ENCODE data around the gene PSMG3. TPM values are rescaled to one million over a fixed set of nuclear protein-coding genes. Genes with fewer than 3 reads are reported as not detected.

The PSMG3 gene
- total RNA-seq, 1 experiment from 2014 or later = 63.0 TPM

- Histone ChIP-seq H2AFZ (ENCODE audit: low read length) (no peak overlapping the region), H3K23ac (ENCODE audit: insufficient read length, low read depth, low read length) (no peak overlapping the region), H2AK5ac (ENCODE audit: insufficient read length, low read length) (no peak overlapping the region), H3T11ph (ENCODE audit: low read length) (no peak overlapping the region), H2BK5ac (ENCODE audit: insufficient read length, low read length) (no peak overlapping the region), H4K8ac (replicated peaks; ENCODE audit: insufficient read length, low read depth, low read length) (no peak overlapping the region), H3K9me3 (ENCODE audit: control insufficient read depth, low read depth, low read length) (no peaks in the 10 kb centered on the region), H2BK12ac (ENCODE audit: insufficient read length, low read depth, low read length) (no peak overlapping the region), H4K91ac (ENCODE audit: insufficient read length, low read depth, low read length) (no peak overlapping the region), H3K4me1 (ENCODE audit: insufficient read depth, low read length) (no peaks in the 10 kb centered on the region), H3K18ac (ENCODE audit: insufficient read length, low read depth, low read length) (no peak overlapping the region), H4K5ac (ENCODE audit: insufficient read length, low read depth, low read length) (no peak overlapping the region), H3K4me2 (ENCODE audit: insufficient read depth, insufficient read length, low read length) (no peak overlapping the region), H3K27me3 (ENCODE audit: insufficient read depth, low read length) (no peaks in the 10 kb centered on the region), H2BK15ac (ENCODE audit: low read depth, low read length) (no peak overlapping the region), H2BK120ac (ENCODE audit: low read depth, low read length, poor library complexity, severe bottlenecking) (no peak overlapping the region), H4K20me1 (ENCODE audit: control insufficient read depth, insufficient read depth, insufficient read length) (no peaks in the 10 kb centered on the region), H3K27ac (ENCODE audit: insufficient read length, low read depth, low read length) (no peak overlapping the region), H3K4ac (ENCODE audit: low read depth, low read length) (no peak overlapping the region), H3K14ac (ENCODE audit: insufficient read depth, low read length) (no peak overlapping the region), H3K79me1 (ENCODE audit: insufficient read depth, low read depth, low read length, poor library complexity, severe bottlenecking) (no peaks in the 10 kb centered on the region), H2BK20ac (ENCODE audit: low read depth, low read length, poor library complexity, severe bottlenecking) (no peak overlapping the region), H3K9ac (ENCODE audit: extremely low read depth, insufficient read length, low read length) (no peak overlapping the region), H3K23me2 (ENCODE audit: insufficient read length, low read depth, low read length, poor library complexity, severe bottlenecking) (no peaks in the 10 kb centered on the region), H3K56ac (ENCODE audit: insufficient read length, low read depth, low read length) (no peak overlapping the region), H3K79me2 (ENCODE audit: insufficient read depth, low read length) (no peaks in the 10 kb centered on the region)
- Mint-ChIP-seq H3K9me3 (no peaks in the 10 kb centered on the region), H3K27ac (no peak overlapping the region), H3K4me1 (no peaks in the 10 kb centered on the region), H3K27me3 (ENCODE audit: low read depth) (no peaks in the 10 kb centered on the region), H3K4me3 (no peak overlapping the region), H3K36me3 (ENCODE audit: insufficient read depth in 1 of 3, low read depth in 3 of 3) (peaks cover 3 to 15% (median 6%) of the 10 kb centered on the region in 3 experiments; a peak in 4 of 7 replicates)
- no peak for TF ChIP-seq CTCF (conservative IDR thresholded peaks at IDR 0.05)
- DNase-seq = no peak
- WGBS (ENCODE audit: extremely low coverage, insufficient read length, low lambda C conversion rate) = no CpG with 5 or more reads among the region's 6 CpGs
Observed at GRCh38 chr7:1543826-1544177, 26.0 kb downstream of the PSMG3 start.

All from H9 (cell line).